Muscle of leg (tissue), 11 donors: Measurements from ENCODE around the gene ESPL1. TPM values are rescaled to one million over a fixed set of nuclear protein-coding genes. Genes with fewer than 3 reads are reported as not detected.

Source experiments
- DNase-seq: peaks from one replicate; pipeline ENCODE4 v3.0.0; 2013
- H3K27ac ChIP-seq: one replicate; pipeline ENCODE4 v1.5.1; 2013; ENCODE audit warnings: mild to moderate bottlenecking, low read length, control low read depth
- H3K27me3 ChIP-seq: one replicate; pipeline ENCODE4 v1.6.1; 2013; ENCODE audit warnings: low read length; ENCODE audit not compliant: control insufficient read depth, insufficient read depth
- H3K36me3 ChIP-seq: one replicate; pipeline ENCODE4 v1.6.1; 2013; ENCODE audit warnings: low read length; ENCODE audit not compliant: control insufficient read depth, insufficient read depth
- H3K4me1 ChIP-seq: one replicate; pipeline ENCODE4 v1.6.1; 2013; ENCODE audit warnings: low read length; ENCODE audit not compliant: control insufficient read depth, insufficient read depth
- H3K4me3 ChIP-seq: one replicate; pipeline ENCODE4 v1.5.1; 2013; ENCODE audit warnings: low read length, control low read depth
- H3K9me3 ChIP-seq: replicated peaks from 2 replicates; pipeline ENCODE4 v1.6.1; 2013; ENCODE audit warnings: low read depth, low read length; ENCODE audit not compliant: control insufficient read depth
- WGBS: methylation state at CpG from one replicate; pipeline ENCODE4 v1.1.5; 2013; ENCODE audit warnings: missing lambda C conversion rate; ENCODE audit not compliant: insufficient coverage; 5-methylcytosine and 5-hydroxymethylcytosine counted together
- polyA plus RNA-seq, 8 donors: library from polyadenylated mRNA; unstranded; fragments of 120-200 nt; gene quantifications; one replicate each; pipeline versions ENCODE4 v1.2.1 to v1.2.3, GENCODE V29; 2013; ENCODE audit warnings: inconsistent platforms in 1 of 8, low replicate concordance in 1 of 8; ENCODE audit not compliant: insufficient read length in 8 of 8, insufficient read depth in 1 of 8
- total RNA-seq: library from RNA; stranded (reverse); fragments of 120-200 nt; gene quantifications from one replicate; pipeline ENCODE4 v1.2.4, GENCODE V29; 2013

Gene ESPL1
- total and polyA plus RNA-seq, 9 donors: 4.0 to 9.8 (median 5.8) TPM

- no peaks in the 10 kb centered on the region for H3K9me3 ChIP-seq
- no peaks in the 10 kb centered on the region for H3K36me3 ChIP-seq
- 3% methylated on average over 8 of the region's 16 CpGs for WGBS
- peak; percentile 74 for DNase-seq
- H3K4me3 ChIP-seq: no peak overlapping the region
- peaks cover 47% of the 10 kb centered on the region for H3K4me1 ChIP-seq
- H3K27me3 ChIP-seq: no peaks in the 10 kb centered on the region
- H3K27ac ChIP-seq: peak overlapping the region; percentile 89
Measured at GRCh38 chr12:53223389-53224060, 44.6 kb upstream of the ESPL1 start.

GRCh38 chr12:53224061-53224896, 43.8 kb upstream of the ESPL1 start:
- H3K4me3 ChIP-seq: no peak overlapping the region
- H3K27ac ChIP-seq: peak overlapping the region; percentile 50
- peak; percentile 75 for DNase-seq
- H3K4me1 ChIP-seq: peaks cover 42% of the 10 kb centered on the region
- H3K9me3 ChIP-seq: no peaks in the 10 kb centered on the region
- H3K27me3 ChIP-seq: no peaks in the 10 kb centered on the region
- no peaks in the 10 kb centered on the region for H3K36me3 ChIP-seq
- WGBS: 33% methylated on average over 10 of the region's 11 CpGs

GRCh38 chr12:53224897-53225634, 43.0 kb upstream of the ESPL1 start:
- peak; percentile 69 for DNase-seq
- Histone ChIP-seq H3K4me3 (no peak overlapping the region), H3K4me1 (peaks cover 36% of the 10 kb centered on the region), H3K27me3 (no peaks in the 10 kb centered on the region), H3K36me3 (no peaks in the 10 kb centered on the region), H3K9me3 (no peaks in the 10 kb centered on the region), H3K27ac (peak overlapping the region; percentile 37)
- 57% methylated on average over 7 of the region's 10 CpGs for WGBS

GRCh38 chr12:53225635-53226424, 42.3 kb upstream of the ESPL1 start:
- H3K27me3 ChIP-seq: no peaks in the 10 kb centered on the region
- H3K4me1 ChIP-seq: peaks cover 36% of the 10 kb centered on the region
- WGBS: 86% methylated on average over 2 of the region's 10 CpGs
- no peak overlapping the region for H3K4me3 ChIP-seq
- peak overlapping the region; percentile 42 for H3K27ac ChIP-seq
- H3K36me3 ChIP-seq: no peaks in the 10 kb centered on the region
- peak; percentile 37 for DNase-seq
- no peaks in the 10 kb centered on the region for H3K9me3 ChIP-seq

GRCh38 chr12:53226815-53227214, 41.3 kb upstream of the ESPL1 start:
- WGBS: 90% methylated on average over 3 of the region's 4 CpGs
- Histone ChIP-seq H3K36me3 (no peaks in the 10 kb centered on the region), H3K9me3 (no peaks in the 10 kb centered on the region), H3K27ac (no peak overlapping the region), H3K4me3 (no peak overlapping the region), H3K4me1 (peaks cover 41% of the 10 kb centered on the region), H3K27me3 (no peaks in the 10 kb centered on the region)
- DNase-seq: no peak

- H3K27me3 ChIP-seq: peaks cover under 1% of the 10 kb centered on the region
- H3K36me3 ChIP-seq: no peaks in the 10 kb centered on the region
- no peak for DNase-seq
- H3K27ac ChIP-seq: no peak overlapping the region
- peaks cover 39% of the 10 kb centered on the region for H3K4me1 ChIP-seq
- 91% methylated on average over 9 of the region's 11 CpGs for WGBS
- no peaks in the 10 kb centered on the region for H3K9me3 ChIP-seq
- no peak overlapping the region for H3K4me3 ChIP-seq
Measured at GRCh38 chr12:53227341-53227740, 40.8 kb upstream of the ESPL1 start.

GRCh38 chr12:53227836-53228235, 40.3 kb upstream of the ESPL1 start:
- no CpG with 5 or more reads among the region's 1 CpG for WGBS
- no peaks in the 10 kb centered on the region for H3K9me3 ChIP-seq
- no peak for DNase-seq

GRCh38 chr12:53229454-53229853, 38.6 kb upstream of the ESPL1 start:
- no peak overlapping the region for H3K4me3 ChIP-seq
- no peaks in the 10 kb centered on the region for H3K36me3 ChIP-seq
- H3K4me1 ChIP-seq: peaks cover 39% of the 10 kb centered on the region
- WGBS: 73% methylated on average over 2 of the region's 2 CpGs
- H3K9me3 ChIP-seq: no peaks in the 10 kb centered on the region
- DNase-seq: no peak
- no peak overlapping the region for H3K27ac ChIP-seq
- peaks cover 5% of the 10 kb centered on the region for H3K27me3 ChIP-seq

More at GRCh38 chr12:53227836-53228235, 40.3 kb upstream of the ESPL1 start:
- no peaks in the 10 kb centered on the region for H3K36me3 ChIP-seq
- peaks cover 5% of the 10 kb centered on the region for H3K27me3 ChIP-seq
- H3K4me1 ChIP-seq: peaks cover 39% of the 10 kb centered on the region
- H3K4me3 ChIP-seq: no peak overlapping the region
- no peak overlapping the region for H3K27ac ChIP-seq

GRCh38 chr12:53230108-53230845, 37.8 kb upstream of the ESPL1 start:
- WGBS: 32% methylated on average over 3 of the region's 10 CpGs
- H3K27me3 ChIP-seq: peaks cover 5% of the 10 kb centered on the region
- no peaks in the 10 kb centered on the region for H3K9me3 ChIP-seq
- no peak for DNase-seq
- H3K36me3 ChIP-seq: no peaks in the 10 kb centered on the region
- no peak overlapping the region for H3K4me3 ChIP-seq
- H3K27ac ChIP-seq: no peak overlapping the region
- peaks cover 36% of the 10 kb centered on the region for H3K4me1 ChIP-seq
